ENCODE results near the gene NOM1. TPM values are rescaled to one million over a fixed set of nuclear protein-coding genes. Genes with fewer than 3 reads are reported as not detected.

The NOM1 gene
- total RNA-seq, 1 experiment from 2014 or later: 30.3 TPM

DNA sequence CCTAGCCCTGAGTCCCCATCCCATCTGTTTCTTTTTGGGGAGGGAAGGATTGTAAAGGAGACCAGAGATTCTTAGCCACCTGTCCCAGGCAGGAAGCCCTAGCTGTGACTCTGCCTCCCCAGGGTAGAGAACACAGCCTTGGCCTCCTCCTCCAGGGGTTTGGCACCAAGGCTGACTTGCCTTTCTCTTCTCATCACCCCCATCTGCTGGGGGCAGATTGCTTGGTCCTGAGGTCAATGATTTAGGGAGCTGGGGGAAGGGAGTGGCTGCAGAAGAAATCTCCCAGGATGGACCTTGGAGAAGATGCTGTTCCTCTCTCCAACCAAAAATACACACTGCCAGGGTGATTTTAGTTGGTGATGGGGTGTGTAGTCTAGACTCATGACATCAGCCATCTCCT lies 63.6 kb downstream of the NOM1 start:
- in situ Hi-C loops (cut with HindIII; ENCODE audit: low pct_unique_long_range_greater_than_20kb, low sequenced_read_pairs): no loop called here
- H3K27me3 ChIP-seq (ENCODE audit: control insufficient read depth, insufficient read depth, low read length): no peaks in the 10 kb centered on the region

DNA sequence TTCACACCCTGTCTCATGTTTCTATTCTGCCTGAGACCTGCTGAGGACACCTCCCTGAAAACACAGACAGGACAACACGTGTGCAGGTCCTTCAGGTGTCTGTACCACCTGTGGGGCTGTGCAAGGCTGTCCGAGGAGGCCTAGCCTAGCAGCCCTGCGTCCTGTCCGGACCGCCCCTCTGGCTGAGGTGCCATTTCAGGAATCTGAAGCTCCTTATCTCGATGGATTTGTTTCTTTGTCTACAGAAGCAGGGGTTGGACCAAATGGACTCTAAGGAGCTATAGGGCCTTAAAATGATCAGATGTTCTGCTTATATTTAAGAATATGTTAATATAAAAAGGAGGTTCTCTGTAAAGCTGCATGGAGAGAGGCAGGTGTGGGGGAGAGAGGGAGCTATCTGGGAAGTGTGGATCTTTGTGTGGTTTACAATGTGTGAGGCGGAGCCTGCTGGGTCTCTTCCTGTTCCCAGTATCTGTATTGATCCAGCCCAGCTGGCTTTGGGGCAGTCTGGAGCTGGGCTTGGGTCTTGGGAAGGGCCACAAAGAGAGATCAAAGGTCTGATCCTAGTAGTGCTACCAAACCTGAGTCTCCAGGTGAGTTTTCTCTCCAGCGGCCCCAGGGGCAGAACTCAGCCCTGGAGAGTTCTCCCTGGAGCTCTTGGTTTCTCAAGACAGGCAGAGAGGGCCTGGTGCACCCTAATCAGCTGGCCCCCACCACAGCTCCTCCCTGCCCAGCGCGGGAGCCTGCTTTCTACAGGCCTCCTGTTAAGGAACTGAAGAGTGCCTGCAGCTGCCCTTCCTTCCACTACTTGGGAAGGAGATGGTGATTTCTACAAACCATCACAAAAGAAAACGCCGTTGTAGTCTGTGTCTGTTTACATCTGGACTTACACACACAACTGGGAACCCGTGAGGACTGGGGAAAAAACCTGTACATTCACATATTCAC lies 64.4 kb downstream of the NOM1 start:
- in situ Hi-C loops (cut with HindIII; ENCODE audit: low pct_unique_long_range_greater_than_20kb, low sequenced_read_pairs) (no loop called here), intact Hi-C loops (cut with micrococcal nuclease; ENCODE audit: unreplicated experiment) (no loop called here)
- no peak for DNase-seq (ENCODE audit: low read depth, low spot score)
- H3K27ac ChIP-seq (ENCODE audit: low read length): no peak overlapping the region
- H3K9me3 ChIP-seq (ENCODE audit: control insufficient read depth, insufficient read depth, low read depth, low read length): no peaks in the 10 kb centered on the region
- no peaks in the 10 kb centered on the region for H3K27me3 ChIP-seq (ENCODE audit: control insufficient read depth, insufficient read depth, low read length)
- no TSS peak for BruUV-seq (replicated peaks)
- CTCF ChIA-PET: no interaction called here
- H3K4me1 ChIP-seq (ENCODE audit: control insufficient read depth, insufficient read depth, low read length): peaks cover 15% of the 10 kb centered on the region
- H3K4me3 ChIP-seq (ENCODE audit: low read depth in 2 of 2, low read length in 2 of 2): no peak overlapping the region
- POLR2A ChIA-PET: interaction anchor here (0.7 kb wide), 1 partner anchor 11 kb away, joined by 3 read pairs; no protein-coding TSS in a partner anchor
- peaks cover 3% of the 10 kb centered on the region; the same call in 1 of the 2 replicates for H3K36me3 ChIP-seq (ENCODE audit: control insufficient read depth, insufficient read depth, low read length)
- TF ChIP-seq, protein P1, sequence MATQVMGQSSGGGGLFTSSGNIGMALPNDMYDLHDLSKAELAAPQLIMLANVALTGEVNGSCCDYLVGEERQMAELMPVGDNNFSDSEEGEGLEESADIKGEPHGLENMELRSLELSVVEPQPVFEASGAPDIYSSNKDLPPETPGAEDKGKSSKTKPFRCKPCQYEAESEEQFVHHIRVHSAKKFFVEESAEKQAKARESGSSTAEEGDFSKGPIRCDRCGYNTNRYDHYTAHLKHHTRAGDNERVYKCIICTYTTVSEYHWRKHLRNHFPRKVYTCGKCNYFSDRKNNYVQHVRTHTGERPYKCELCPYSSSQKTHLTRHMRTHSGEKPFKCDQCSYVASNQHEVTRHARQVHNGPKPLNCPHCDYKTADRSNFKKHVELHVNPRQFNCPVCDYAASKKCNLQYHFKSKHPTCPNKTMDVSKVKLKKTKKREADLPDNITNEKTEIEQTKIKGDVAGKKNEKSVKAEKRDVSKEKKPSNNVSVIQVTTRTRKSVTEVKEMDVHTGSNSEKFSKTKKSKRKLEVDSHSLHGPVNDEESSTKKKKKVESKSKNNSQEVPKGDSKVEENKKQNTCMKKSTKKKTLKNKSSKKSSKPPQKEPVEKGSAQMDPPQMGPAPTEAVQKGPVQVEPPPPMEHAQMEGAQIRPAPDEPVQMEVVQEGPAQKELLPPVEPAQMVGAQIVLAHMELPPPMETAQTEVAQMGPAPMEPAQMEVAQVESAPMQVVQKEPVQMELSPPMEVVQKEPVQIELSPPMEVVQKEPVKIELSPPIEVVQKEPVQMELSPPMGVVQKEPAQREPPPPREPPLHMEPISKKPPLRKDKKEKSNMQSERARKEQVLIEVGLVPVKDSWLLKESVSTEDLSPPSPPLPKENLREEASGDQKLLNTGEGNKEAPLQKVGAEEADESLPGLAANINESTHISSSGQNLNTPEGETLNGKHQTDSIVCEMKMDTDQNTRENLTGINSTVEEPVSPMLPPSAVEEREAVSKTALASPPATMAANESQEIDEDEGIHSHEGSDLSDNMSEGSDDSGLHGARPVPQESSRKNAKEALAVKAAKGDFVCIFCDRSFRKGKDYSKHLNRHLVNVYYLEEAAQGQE (IDR thresholded peaks at IDR 0.05; ENCODE audit: insufficient read depth in 1 of 2, low read depth in 2 of 2, low read length in 1 of 2): no peak
- no peak for TF ChIP-seq TCF7L2 (IDR thresholded peaks at IDR 0.05; ENCODE audit: low read depth, low read length)
- no peak for TF ChIP-seq SIN3A (IDR thresholded peaks at IDR 0.05; ENCODE audit: borderline replicate concordance, insufficient read depth, low read depth, low read length)
- TF ChIP-seq, protein P2, sequence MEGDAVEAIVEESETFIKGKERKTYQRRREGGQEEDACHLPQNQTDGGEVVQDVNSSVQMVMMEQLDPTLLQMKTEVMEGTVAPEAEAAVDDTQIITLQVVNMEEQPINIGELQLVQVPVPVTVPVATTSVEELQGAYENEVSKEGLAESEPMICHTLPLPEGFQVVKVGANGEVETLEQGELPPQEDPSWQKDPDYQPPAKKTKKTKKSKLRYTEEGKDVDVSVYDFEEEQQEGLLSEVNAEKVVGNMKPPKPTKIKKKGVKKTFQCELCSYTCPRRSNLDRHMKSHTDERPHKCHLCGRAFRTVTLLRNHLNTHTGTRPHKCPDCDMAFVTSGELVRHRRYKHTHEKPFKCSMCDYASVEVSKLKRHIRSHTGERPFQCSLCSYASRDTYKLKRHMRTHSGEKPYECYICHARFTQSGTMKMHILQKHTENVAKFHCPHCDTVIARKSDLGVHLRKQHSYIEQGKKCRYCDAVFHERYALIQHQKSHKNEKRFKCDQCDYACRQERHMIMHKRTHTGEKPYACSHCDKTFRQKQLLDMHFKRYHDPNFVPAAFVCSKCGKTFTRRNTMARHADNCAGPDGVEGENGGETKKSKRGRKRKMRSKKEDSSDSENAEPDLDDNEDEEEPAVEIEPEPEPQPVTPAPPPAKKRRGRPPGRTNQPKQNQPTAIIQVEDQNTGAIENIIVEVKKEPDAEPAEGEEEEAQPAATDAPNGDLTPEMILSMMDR (IDR thresholded peaks at IDR 0.05): no peak
- TF ChIP-seq POLR2AphosphoS5 (IDR thresholded peaks at IDR 0.05; ENCODE audit: low read depth, low read length): no peak
- no peak for ATAC-seq

More for the DNA sequence above, 63.6 kb downstream of the NOM1 start:
- intact Hi-C loops (cut with micrococcal nuclease; ENCODE audit: unreplicated experiment): no loop called here
- ChIA-PET CTCF (no interaction called here), POLR2A (interaction anchor here (0.7 kb wide), 1 partner anchor 16 kb away, joined by 3 read pairs; no protein-coding TSS in a partner anchor)
- Histone ChIP-seq H3K9me3 (ENCODE audit: control insufficient read depth, insufficient read depth, low read depth, low read length) (no peaks in the 10 kb centered on the region), H3K4me3 (ENCODE audit: low read depth in 2 of 2, low read length in 2 of 2) (no peak overlapping the region), H3K36me3 (ENCODE audit: control insufficient read depth, insufficient read depth, low read length) (peaks cover 3% of the 10 kb centered on the region; the same call in 1 of the 2 replicates), H3K4me1 (ENCODE audit: control insufficient read depth, insufficient read depth, low read length) (peaks cover 15% of the 10 kb centered on the region), H3K27ac (ENCODE audit: low read length) (no peak overlapping the region)
- no peak for ATAC-seq
- TF ChIP-seq, protein P1 (IDR thresholded peaks at IDR 0.05; ENCODE audit: insufficient read depth in 1 of 2, low read depth in 2 of 2, low read length in 1 of 2): no peak
- no peak for TF ChIP-seq TCF7L2 (IDR thresholded peaks at IDR 0.05; ENCODE audit: low read depth, low read length)
- DNase-seq (ENCODE audit: low read depth, low spot score): no peak
- no TSS peak for BruUV-seq (replicated peaks)

All from Panc1 (cell line).